ENCODE results near the gene DQX1. TPM values are rescaled to one million over a fixed set of nuclear protein-coding genes. Genes with fewer than 3 reads are reported as not detected.

The DQX1 gene
- total and polyA plus RNA-seq, 9 of the 15 experiments (the other 6 are each of a cell fraction or from before 2014, with no cell fraction given), result 0.04 to 0.38 (median 0.18) TPM; not detected in 1

DNA sequence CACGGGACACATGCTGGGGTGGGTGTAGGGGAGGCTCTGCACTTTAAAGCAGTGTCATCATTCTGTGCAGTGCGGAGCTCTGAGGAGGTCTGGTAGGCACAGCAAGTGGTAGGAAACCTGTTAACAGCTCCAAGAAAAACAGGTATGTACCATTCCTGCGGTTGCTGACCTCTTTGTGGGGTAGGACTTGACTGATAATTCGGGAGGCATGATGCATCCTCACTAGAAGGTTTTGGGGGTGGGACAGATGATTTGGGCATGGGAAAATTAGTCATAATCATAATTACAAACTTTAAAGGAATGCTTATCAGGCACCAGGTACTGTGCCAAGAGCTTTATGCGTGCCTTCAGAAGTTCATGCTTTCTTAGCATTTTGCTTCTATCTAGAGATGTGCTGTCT is 38.2 kb upstream of the DQX1 start:
- in situ Hi-C loops (cut with MboI) (no loop called here), intact Hi-C loops (cut with micrococcal nuclease) (no loop called here)
- Histone ChIP-seq H3K27me3 (ENCODE audit: control insufficient read depth in 2 of 2, insufficient read depth in 2 of 2, low read length in 2 of 2) (peaks cover 0 to 16% of the 10 kb centered on the region in 2 experiments; a peak in 3 of 5 replicates), H3K4me1 (replicated peaks in 1 of 2; ENCODE audit: control insufficient read depth in 2 of 2, insufficient read depth in 2 of 2, low read length in 2 of 2) (peaks cover 6 to 10% of the 10 kb centered on the region in 2 experiments; a peak in 3 of 5 replicates), H3K4me2 (ENCODE audit: insufficient read depth, low read length) (no peak overlapping the region), H2AFZ (ENCODE audit: low read depth, low read length) (no peak overlapping the region; the same call in 1 of the 2 replicates), H3K36me3 (ENCODE audit: control insufficient read depth, insufficient read depth, low read length) (no peaks in the 10 kb centered on the region), H3K9ac (ENCODE audit: insufficient read depth in 1 of 2, low read depth in 2 of 2, low read length in 2 of 2) (no peak overlapping the region; a peak in 1 of 4 replicates), H3K27ac (ENCODE audit: extremely low read depth, low read depth, low read length) (no peak overlapping the region), H3K79me2 (ENCODE audit: control insufficient read depth, insufficient read depth, low read length) (no peaks in the 10 kb centered on the region), H3K4me3 (no peak overlapping the region), H3K9me1 (ENCODE audit: control insufficient read depth, insufficient read depth, low read length) (no peaks in the 10 kb centered on the region), H3K9me3 (replicated peaks; ENCODE audit: control insufficient read depth, insufficient read depth, low read depth, low read length) (no peaks in the 10 kb centered on the region), H4K20me1 (replicated peaks; ENCODE audit: control insufficient read depth, insufficient read depth, low read length) (no peaks in the 10 kb centered on the region)
- DNase-seq (ENCODE audit: extremely low read depth in 1 of 4, low spot score in 3 of 4) (no peak), FAIRE-seq (peak; percentile 26), ATAC-seq (no peak)
- BruUV-seq (replicated peaks), result no TSS peak
- ChIA-PET CTCF (ENCODE audit: low intra/inter-chr PET ratio) (no interaction called here), POLR2A (interaction anchor here (0.7 kb wide), 2 partner anchors 49 to 63 kb away, joined by 3 read pairs; no protein-coding TSS in a partner anchor)
- 17% methylated on average over 5 of the region's 5 CpGs for WGBS (ENCODE audit: insufficient coverage, low coverage, missing lambda C conversion rate)
- TF ChIP-seq ZNF785 (CRISPR knock-in tag; IDR thresholded peaks at IDR 0.05) (no peak), HNRNPH1 (optimal IDR thresholded peaks at IDR 0.05; ENCODE audit: low read depth, low read length) (no peak), SLC30A9 (CRISPR knock-in tag; IDR thresholded peaks at IDR 0.05) (no peak), ZZZ3 (IDR thresholded peaks at IDR 0.05) (no peak), ZNF699 (CRISPR knock-in tag; IDR thresholded peaks at IDR 0.05; ENCODE audit: insufficient replicate concordance) (no peak)

Measured in K562 (cell line).